CD4-positive, alpha-beta T cell (primary cell): ENCODE results near the gene TMEM254. TPM values are rescaled to one million over a fixed set of nuclear protein-coding genes. Genes with fewer than 3 reads are reported as not detected.
"Not testable (repeated sequence)": the region's sequence is repeated elsewhere in the genome, so short reads cannot be mapped to it uniquely, and the experiment has no call there.

Experiments
- ATAC-seq: fragments of 200-7000 bp; cut with Tn5 transposase; one replicate; pipeline ENCODE4 v1.10.0; 2022; ENCODE audit warnings: mild to moderate bottlenecking; ENCODE audit not compliant: poor library complexity
- CTCF ChIA-PET: fragments of 350-600 bp; sonication (Branson Sonifier 250); formaldehyde crosslinking; loops from one replicate; lab custom pipeline; 2021; ENCODE audit warnings: antibody characterized with exemption, inconsistent platforms; lab: Charles Lee
- POLR2A ChIA-PET: fragments of 350-600 bp; sonication (Branson Sonifier 250); formaldehyde crosslinking; loops from one replicate; lab custom pipeline; 2021; ENCODE audit warnings: antibody characterized with exemption, inconsistent platforms; lab: Charles Lee
- DNase-seq, 14 experiments: peaks; one replicate each; pipeline ENCODE4 v3.0.0-alpha.2; 2013 to 2020; ENCODE audit warnings: mixed read lengths in 2 of 14
- H3K27ac ChIP-seq, 2 donors: one replicate each; pipeline versions ENCODE4 v1.5.1 to v1.7.0; 2013; ENCODE audit warnings: low read length in 2 of 2, low read depth in 1 of 2, mild to moderate bottlenecking in 1 of 2
- H3K27me3 ChIP-seq, 2 experiments: 1 replicate in 1 of 2; 2 replicates in 1 of 2; pipeline versions ENCODE4 v1.6.1 to v1.7.0; 2013; ENCODE audit warnings: low read length in 2 of 2, control low read depth in 1 of 2, mild to moderate bottlenecking in 1 of 2, moderate library complexity in 1 of 2; ENCODE audit not compliant: insufficient read depth in 2 of 2, control insufficient read depth in 1 of 2
- H3K36me3 ChIP-seq: one replicate; pipeline ENCODE4 v1.6.1; 2013; ENCODE audit warnings: low read length, control low read depth; ENCODE audit not compliant: insufficient read depth
- H3K4me1 ChIP-seq: one replicate; pipeline ENCODE4 v1.6.1; 2013; ENCODE audit warnings: low read length, control low read depth; ENCODE audit not compliant: insufficient read depth
- H3K4me3 ChIP-seq: one replicate; pipeline ENCODE4 v1.5.1; 2013; ENCODE audit warnings: mild to moderate bottlenecking, low read length, moderate library complexity
- H3K9me3 ChIP-seq, 2 experiments: 1 replicate in 1 of 2; 2 replicates in 1 of 2; pipeline versions ENCODE4 v1.6.1 to v1.7.0; 2013; ENCODE audit warnings: low read length in 2 of 2, mild to moderate bottlenecking in 2 of 2, control low read depth in 1 of 2, moderate library complexity in 1 of 2; ENCODE audit not compliant: control insufficient read depth in 1 of 2, insufficient read depth in 1 of 2
- H3K27ac Mint-ChIP-seq: one replicate; pipeline ENCODE4 v1.8.0; 2020; ENCODE audit warnings: mixed read lengths
- H3K27me3 Mint-ChIP-seq: one replicate; pipeline ENCODE4 v1.8.0; 2021; ENCODE audit warnings: mixed read lengths
- H3K36me3 Mint-ChIP-seq: one replicate; pipeline ENCODE4 v1.8.0; 2021; ENCODE audit warnings: low read depth, mixed read lengths
- H3K4me1 Mint-ChIP-seq: one replicate; pipeline ENCODE4 v1.8.0; 2021; ENCODE audit warnings: low read depth, mixed read lengths
- H3K4me3 Mint-ChIP-seq: one replicate; pipeline ENCODE4 v1.8.0; 2020; ENCODE audit warnings: mild to moderate bottlenecking, mixed read lengths
- H3K9me3 Mint-ChIP-seq: one replicate; pipeline ENCODE4 v1.8.0; 2020; ENCODE audit warnings: mixed read lengths
- CTCF ChIP-seq: fragments of 200-600 bp; IDR thresholded peaks from one replicate; pipeline ENCODE4 v1.8.0; 2022; ENCODE audit warnings: antibody characterized with exemption, mild to moderate bottlenecking
- intact Hi-C, 2 experiments: fragments of 100-400 bp; cut with DNase I in 1 of 2; cut with micrococcal nuclease in 1 of 2; formaldehyde crosslinking; loops; one replicate each; pipeline versions ENCODE4 v1.15.1 to v1.9.0; 2023 to 2025; cut with DNase I, micrococcal nuclease
- polyA plus RNA-seq, 2 donors: library from polyadenylated mRNA; unstranded; fragments of 120-200 nt; gene quantifications; one replicate each; pipeline ENCODE4 v1.2.1, GENCODE V29; 2013
- total RNA-seq, 174 experiments: library from RNA in 2 of 174; stranded (reverse) in 2 of 174; gene quantifications; one replicate each; pipeline ENCODE4 v1.2.3 and lab custom pipeline; 2021 to 2026

TMEM254 gene
- total RNA-seq (1 to 10 TPM; 4.0 to 5.6 TPM), total RNA-seq (lab: John Stamatoyannopoulos, UW) (1.5 to 14.6 (median 8.7) reads per million in 172 experiments)
- 15.8 TPM for polyA plus RNA-seq (2013, experiment 1 of 2)
- 17.9 TPM for polyA plus RNA-seq (2013, experiment 2 of 2)

GRCh38 chr10:80078448-80079311 lies at the start of gene TMEM254:
TMEM254 (plus strand) TSS chr10:80078665; CDS start chr10:80078700, 35 bp downstream.
- peak within 1 kb of the TSS; percentile 85 for H3K4me3 Mint-ChIP-seq
- no peaks in the 10 kb centered on the region for H3K9me3 Mint-ChIP-seq
- peak; percentile 77 to 94 (median 88) for DNase-seq
- Histone ChIP-seq H3K4me3 (peak within 1 kb of the TSS; percentile 99), H3K36me3 (no peaks in the 10 kb centered on the region), H3K9me3 (no peaks in the 10 kb centered on the region), H3K27me3 (no peaks in the 10 kb centered on the region), H3K27ac (peak within 1 kb of the TSS; percentile 86 to 90), H3K4me1 (peaks cover 17% of the 10 kb centered on the region)
- no peak for TF ChIP-seq CTCF
- peak within 1 kb of the TSS; percentile 74 for H3K27ac Mint-ChIP-seq
- ChIA-PET POLR2A (interaction anchor here (0.9 to 1.8 kb wide), 5 partner anchors 10 to 127 kb away, joined by 3 to 11 read pairs (median 4); partner anchors contain the start of gene ANXA11), CTCF (no interaction called here)
- peaks cover 34% of the 10 kb centered on the region for H3K36me3 Mint-ChIP-seq
- H3K27me3 Mint-ChIP-seq = no peaks in the 10 kb centered on the region
- ATAC-seq = peak; percentile 76
- peaks cover 30% of the 10 kb centered on the region for H3K4me1 Mint-ChIP-seq
- intact Hi-C loops = loop anchor here (2.0 to 10.0 kb wide), 4 partner anchors 64 to 1774 kb away; partner anchors contain the start of gene ANXA11 (in 1 of the 2)

GRCh38 chr10:80029205-80029604 lies 49.3 kb upstream of the TMEM254 start:
- CTCF ChIA-PET, H3K9me3 Mint-ChIP-seq, ATAC-seq, H3K4me1 ChIP-seq, H3K4me3 ChIP-seq, H3K27me3 ChIP-seq, H3K4me3 Mint-ChIP-seq, DNase-seq, H3K9me3 ChIP-seq, H3K27me3 Mint-ChIP-seq, H3K36me3 Mint-ChIP-seq, H3K27ac Mint-ChIP-seq, H3K27ac ChIP-seq, H3K36me3 ChIP-seq, intact Hi-C loops, POLR2A ChIA-PET, H3K4me1 Mint-ChIP-seq: not testable (repeated sequence)

GRCh38 chr10:80029865-80030264 lies 48.6 kb upstream of the TMEM254 start:
- H3K36me3 ChIP-seq, ATAC-seq, DNase-seq, POLR2A ChIA-PET, H3K27ac Mint-ChIP-seq, H3K27me3 Mint-ChIP-seq, H3K9me3 ChIP-seq, H3K9me3 Mint-ChIP-seq, H3K4me3 ChIP-seq, H3K4me1 ChIP-seq, H3K27me3 ChIP-seq, H3K4me1 Mint-ChIP-seq, H3K4me3 Mint-ChIP-seq, H3K36me3 Mint-ChIP-seq, H3K27ac ChIP-seq, intact Hi-C loops: not testable (repeated sequence)
- CTCF ChIA-PET = interaction anchor here (0.6 kb wide), 1 partner anchor 23 kb away, joined by 3 read pairs; no protein-coding TSS in a partner anchor

GRCh38 chr10:80032503-80032902 lies 46.0 kb upstream of the TMEM254 start:
- H3K9me3 Mint-ChIP-seq = no peaks in the 10 kb centered on the region
- no peaks in the 10 kb centered on the region for H3K4me1 Mint-ChIP-seq
- Histone ChIP-seq H3K27ac (no peak overlapping the region), H3K36me3 (no peaks in the 10 kb centered on the region), H3K4me3 (no peak overlapping the region), H3K27me3 (no peaks in the 10 kb centered on the region), H3K4me1 (no peaks in the 10 kb centered on the region), H3K9me3 (no peaks in the 10 kb centered on the region)
- CTCF ChIA-PET = no interaction called here
- intact Hi-C loops = no loop called here
- no peak for TF ChIP-seq CTCF
- no peak overlapping the region for H3K27ac Mint-ChIP-seq
- no peak overlapping the region for H3K4me3 Mint-ChIP-seq
- POLR2A ChIA-PET = no interaction called here
- H3K36me3 Mint-ChIP-seq = no peaks in the 10 kb centered on the region
- ATAC-seq (no peak), DNase-seq (no peak)
- H3K27me3 Mint-ChIP-seq = peaks cover 4% of the 10 kb centered on the region

- intact Hi-C loops, ATAC-seq, H3K27ac ChIP-seq, DNase-seq, H3K27me3 ChIP-seq, H3K4me3 Mint-ChIP-seq, H3K4me3 ChIP-seq, H3K4me1 Mint-ChIP-seq, H3K9me3 ChIP-seq, H3K36me3 Mint-ChIP-seq, H3K36me3 ChIP-seq, H3K27ac Mint-ChIP-seq, H3K4me1 ChIP-seq, H3K27me3 Mint-ChIP-seq, H3K9me3 Mint-ChIP-seq, POLR2A ChIA-PET: not testable (repeated sequence)
- CTCF ChIA-PET = interaction anchor here (1.2 kb wide), 1 partner anchor 23 kb away, joined by 4 read pairs; no protein-coding TSS in a partner anchor
Measured at GRCh38 chr10:80034766-80035165, 43.7 kb upstream of the TMEM254 start.
